Measurements from ENCODE around the gene ABCC1. TPM values are rescaled to one million over a fixed set of nuclear protein-coding genes. Genes with fewer than 3 reads are reported as not detected.

Gene ABCC1
- total RNA-seq, 1 experiment from 2014 or later, result 56.4 TPM

GRCh38 chr16:16176328-16176727 lies 226.9 kb downstream of the ABCC1 start:
- Histone ChIP-seq H3K23me2 (ENCODE audit: insufficient read length, low read depth, low read length, poor library complexity, severe bottlenecking) (no peaks in the 10 kb centered on the region), H3K9me3 (ENCODE audit: control insufficient read depth, low read depth, low read length) (no peaks in the 10 kb centered on the region), H2BK12ac (ENCODE audit: insufficient read length, low read depth, low read length) (no peak overlapping the region), H2BK15ac (ENCODE audit: low read depth, low read length) (no peak overlapping the region), H4K8ac (replicated peaks; ENCODE audit: insufficient read length, low read depth, low read length) (no peak overlapping the region), H2BK120ac (ENCODE audit: low read depth, low read length, poor library complexity, severe bottlenecking) (no peak overlapping the region), H3K4ac (ENCODE audit: low read depth, low read length) (no peak overlapping the region), H3K56ac (ENCODE audit: insufficient read length, low read depth, low read length) (no peak overlapping the region), H3K14ac (ENCODE audit: insufficient read depth, low read length) (no peak overlapping the region), H3K27ac (ENCODE audit: insufficient read length, low read depth, low read length) (no peak overlapping the region), H3K4me2 (ENCODE audit: insufficient read depth, insufficient read length, low read length) (no peak overlapping the region), H3K23ac (ENCODE audit: insufficient read length, low read depth, low read length) (no peak overlapping the region), H3T11ph (ENCODE audit: low read length) (no peak overlapping the region), H3K18ac (ENCODE audit: insufficient read length, low read depth, low read length) (no peak overlapping the region), H3K4me1 (ENCODE audit: insufficient read depth, low read length) (no peaks in the 10 kb centered on the region), H3K79me2 (ENCODE audit: insufficient read depth, low read length) (no peaks in the 10 kb centered on the region), H3K79me1 (ENCODE audit: insufficient read depth, low read depth, low read length, poor library complexity, severe bottlenecking) (no peaks in the 10 kb centered on the region), H4K20me1 (ENCODE audit: control insufficient read depth, insufficient read depth, insufficient read length) (no peaks in the 10 kb centered on the region), H2AFZ (ENCODE audit: low read length) (no peak overlapping the region), H3K27me3 (ENCODE audit: insufficient read depth, low read length) (no peaks in the 10 kb centered on the region), H4K5ac (ENCODE audit: insufficient read length, low read depth, low read length) (no peak overlapping the region), H2BK5ac (ENCODE audit: insufficient read length, low read length) (no peak overlapping the region), H3K9ac (ENCODE audit: extremely low read depth, insufficient read length, low read length) (no peak overlapping the region), H2BK20ac (ENCODE audit: low read depth, low read length, poor library complexity, severe bottlenecking) (no peak overlapping the region), H4K91ac (ENCODE audit: insufficient read length, low read depth, low read length) (no peak overlapping the region), H2AK5ac (ENCODE audit: insufficient read length, low read length) (no peak overlapping the region)
- Mint-ChIP-seq H3K27ac (no peak overlapping the region), H3K4me3 (no peak overlapping the region), H3K9me3 (peaks cover 12 to 15% of the 10 kb centered on the region in 2 experiments; a peak in 4 of 5 replicates), H3K4me1 (no peaks in the 10 kb centered on the region), H3K27me3 (ENCODE audit: low read depth) (peaks cover 2% of the 10 kb centered on the region; the same call in 1 of the 2 replicates), H3K36me3 (ENCODE audit: insufficient read depth in 1 of 3, low read depth in 3 of 3) (peaks cover 0 to 2% (median 0%) of the 10 kb centered on the region in 3 experiments; a peak in 1 of 7 replicates)
- DNase-seq, result no peak
- TF ChIP-seq, protein P1, sequence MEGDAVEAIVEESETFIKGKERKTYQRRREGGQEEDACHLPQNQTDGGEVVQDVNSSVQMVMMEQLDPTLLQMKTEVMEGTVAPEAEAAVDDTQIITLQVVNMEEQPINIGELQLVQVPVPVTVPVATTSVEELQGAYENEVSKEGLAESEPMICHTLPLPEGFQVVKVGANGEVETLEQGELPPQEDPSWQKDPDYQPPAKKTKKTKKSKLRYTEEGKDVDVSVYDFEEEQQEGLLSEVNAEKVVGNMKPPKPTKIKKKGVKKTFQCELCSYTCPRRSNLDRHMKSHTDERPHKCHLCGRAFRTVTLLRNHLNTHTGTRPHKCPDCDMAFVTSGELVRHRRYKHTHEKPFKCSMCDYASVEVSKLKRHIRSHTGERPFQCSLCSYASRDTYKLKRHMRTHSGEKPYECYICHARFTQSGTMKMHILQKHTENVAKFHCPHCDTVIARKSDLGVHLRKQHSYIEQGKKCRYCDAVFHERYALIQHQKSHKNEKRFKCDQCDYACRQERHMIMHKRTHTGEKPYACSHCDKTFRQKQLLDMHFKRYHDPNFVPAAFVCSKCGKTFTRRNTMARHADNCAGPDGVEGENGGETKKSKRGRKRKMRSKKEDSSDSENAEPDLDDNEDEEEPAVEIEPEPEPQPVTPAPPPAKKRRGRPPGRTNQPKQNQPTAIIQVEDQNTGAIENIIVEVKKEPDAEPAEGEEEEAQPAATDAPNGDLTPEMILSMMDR (conservative IDR thresholded peaks at IDR 0.05), result no peak
